CD4-positive, alpha-beta T cell treated with Interferon alpha-2 for 1 hour (primary cell): ENCODE measurements around the gene GPR155.
"Not testable (repeated sequence)": the region's sequence is repeated elsewhere in the genome, so short reads cannot be mapped to it uniquely, and the experiment has no call there.

Experiments
- DNase-seq, 2 donors: peaks; one replicate each; pipeline ENCODE4 v3.0.0-alpha.2; 2020 to 2022

Gene GPR155

DNA sequence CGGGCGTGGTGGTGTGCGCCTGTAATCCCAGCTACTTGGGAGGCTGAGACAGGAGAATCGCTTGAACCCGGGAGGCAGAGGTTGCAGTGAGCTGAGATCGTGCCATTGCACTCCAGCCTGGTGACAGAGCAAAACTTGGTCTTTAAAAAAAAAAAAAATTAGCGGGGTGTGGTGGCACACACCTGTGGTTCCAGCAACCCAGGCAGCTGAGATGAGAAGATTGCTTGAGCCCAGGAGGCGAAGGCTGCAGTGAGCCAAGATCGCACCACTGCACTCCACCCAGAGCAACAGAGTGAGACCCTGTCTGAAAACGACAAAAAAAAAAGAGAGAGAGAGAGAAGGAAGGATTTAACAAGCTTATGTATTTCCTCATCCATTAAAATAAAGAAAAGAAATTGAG, 2.7 kb upstream of the GPR155 start:
- DNase-seq, result peak; percentile 45 to 69

DNA sequence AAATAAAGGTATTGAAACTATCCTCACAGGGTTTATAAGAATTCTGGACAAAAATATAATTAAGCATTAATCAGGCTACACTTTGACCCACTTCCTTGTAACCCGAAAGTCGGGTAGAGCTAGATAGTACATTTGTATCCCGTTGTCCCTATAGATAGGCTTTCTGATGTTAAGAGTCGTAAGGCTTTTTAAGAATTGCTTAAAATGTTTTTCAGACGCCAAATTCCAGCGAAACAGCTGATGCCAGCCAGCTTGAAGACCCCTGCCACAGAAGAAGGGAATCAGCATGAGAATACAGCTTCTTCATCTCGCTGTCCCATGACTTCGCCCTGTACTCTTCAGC, 962 bp upstream of the GPR155 start:
- DNase-seq, result no peak

DNA sequence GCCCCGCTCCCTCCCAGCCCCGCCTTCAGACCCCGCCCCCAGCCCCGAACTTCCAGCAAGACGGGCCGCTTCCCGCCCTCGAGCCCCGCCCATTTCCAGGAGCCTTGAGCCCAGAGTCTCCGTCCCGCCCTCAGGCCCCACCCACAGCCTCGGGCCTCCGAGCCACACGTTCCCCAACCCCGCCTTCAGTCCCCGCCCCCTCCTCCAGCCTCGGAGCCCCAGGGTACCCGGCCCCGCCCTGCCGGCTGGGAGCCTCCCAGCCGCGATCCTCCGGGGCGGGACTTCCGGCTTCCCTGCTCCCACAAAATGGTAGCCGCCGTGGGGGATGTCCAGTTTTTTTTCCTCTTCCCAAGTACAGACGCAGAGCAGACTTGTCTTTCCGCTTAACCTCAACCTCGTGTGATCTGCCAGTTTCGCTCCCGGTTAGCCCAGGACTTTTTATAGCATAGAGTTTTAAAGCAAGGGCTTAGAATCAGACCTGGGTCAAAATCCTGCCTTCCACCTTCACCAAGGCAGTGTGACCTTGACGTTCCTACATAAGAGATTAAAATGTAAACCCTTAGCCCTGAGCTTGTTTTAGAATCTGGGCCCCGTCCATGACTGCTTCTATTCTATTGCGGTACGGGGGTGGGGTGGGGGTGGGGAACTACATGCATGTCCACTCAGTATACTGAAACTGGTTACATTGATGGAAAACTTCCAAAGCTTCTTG, 435 bp upstream of the GPR155 start:
- DNase-seq, result peak; percentile 99

DNA sequence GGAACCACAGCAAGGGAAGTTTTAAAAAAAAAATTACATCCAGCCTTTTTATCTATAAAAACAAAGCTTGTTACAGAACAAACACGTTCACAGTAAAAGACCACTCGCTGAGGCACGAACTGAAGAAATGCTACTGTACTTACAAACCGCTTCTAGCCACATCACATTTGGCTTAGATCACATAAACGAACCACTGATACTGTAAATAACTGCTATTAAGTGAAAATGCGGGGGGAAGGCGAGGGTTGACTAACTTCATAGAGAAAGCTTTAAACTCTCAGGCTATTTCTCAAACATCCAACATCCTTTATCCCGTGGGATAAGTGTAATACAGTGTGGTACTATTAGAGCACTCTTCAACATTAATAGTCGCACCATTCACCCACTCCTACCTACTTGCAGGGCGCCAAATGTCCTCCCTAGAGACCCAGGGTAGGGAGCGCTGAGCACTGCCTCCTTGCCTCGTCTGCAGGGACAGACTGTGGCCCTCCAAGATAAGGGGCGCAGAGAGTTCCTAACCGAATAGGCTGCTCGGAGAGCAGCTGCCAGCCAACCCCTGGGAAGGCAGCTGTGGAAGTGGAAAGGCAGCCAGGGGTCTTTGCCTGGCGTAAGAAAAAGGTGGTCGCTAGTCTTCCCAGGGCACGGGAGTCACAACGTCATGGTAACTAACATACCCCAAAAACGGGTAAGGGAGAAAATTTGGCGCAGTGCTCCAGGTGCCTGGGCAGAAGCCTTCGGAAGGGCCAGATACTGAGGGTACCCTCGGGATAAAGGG, 854 bp downstream of the GPR155 start:
- peak in 1 of 2 donors; percentile 41 for DNase-seq

DNA sequence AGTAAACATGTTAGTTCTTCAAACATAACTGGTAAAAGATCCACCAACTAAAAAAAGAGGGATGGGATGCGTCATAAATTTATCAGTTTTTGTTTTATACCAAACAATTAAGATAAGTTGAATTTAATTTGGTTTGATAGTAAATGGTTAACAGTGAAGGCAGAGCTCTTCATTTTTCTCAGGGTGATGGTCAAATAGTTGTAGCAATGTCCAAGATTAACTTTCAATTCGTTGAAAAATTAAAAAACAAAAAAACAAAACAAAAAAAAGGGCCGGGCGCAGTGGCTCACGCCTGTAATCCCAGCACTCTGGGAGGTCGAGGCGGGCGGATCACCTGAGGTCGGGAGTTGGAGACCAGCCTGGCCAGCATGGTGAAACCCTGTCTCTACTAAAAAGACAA, 1.8 kb downstream of the GPR155 start:
- not testable (repeated sequence) for DNase-seq

DNA sequence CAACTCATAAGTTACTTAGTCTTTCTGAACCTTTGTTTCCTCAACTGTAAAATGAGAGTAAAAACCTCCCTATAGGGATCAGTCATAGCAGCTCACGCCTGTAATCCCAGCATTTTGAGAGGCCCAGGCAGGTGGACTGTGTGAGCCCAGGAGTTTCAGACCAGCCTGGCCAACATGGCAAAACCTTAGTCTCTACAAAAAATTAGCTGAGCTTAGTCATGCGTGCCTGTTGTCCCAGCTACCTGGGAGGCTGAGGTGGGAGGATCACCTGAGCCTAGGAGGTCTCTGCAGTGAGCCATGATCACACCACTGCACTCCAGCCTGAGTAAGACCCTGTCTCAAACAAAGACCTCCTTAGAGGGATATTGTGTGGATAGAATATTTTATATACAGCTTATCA, 2.3 kb downstream of the GPR155 start:
- DNase-seq, result no peak

DNA sequence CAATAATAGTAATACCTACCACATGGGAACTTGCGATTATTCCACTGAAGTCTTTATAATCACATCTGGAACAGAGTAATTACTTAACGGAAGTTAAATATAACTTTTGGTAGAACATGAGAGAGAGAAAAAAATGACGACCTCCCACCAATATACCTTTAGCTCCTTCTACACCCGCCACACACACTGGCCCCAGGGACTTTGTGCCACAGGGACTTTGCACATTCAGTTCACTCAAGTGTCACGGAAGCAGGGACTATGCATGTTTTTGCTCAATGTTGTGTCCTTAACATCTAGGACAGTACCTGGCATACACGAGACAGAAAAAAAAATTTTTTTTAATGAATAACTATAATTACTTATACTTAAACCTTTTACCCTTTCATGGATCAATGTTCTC, 4.0 kb downstream of the GPR155 start:
- no peak for DNase-seq

DNA sequence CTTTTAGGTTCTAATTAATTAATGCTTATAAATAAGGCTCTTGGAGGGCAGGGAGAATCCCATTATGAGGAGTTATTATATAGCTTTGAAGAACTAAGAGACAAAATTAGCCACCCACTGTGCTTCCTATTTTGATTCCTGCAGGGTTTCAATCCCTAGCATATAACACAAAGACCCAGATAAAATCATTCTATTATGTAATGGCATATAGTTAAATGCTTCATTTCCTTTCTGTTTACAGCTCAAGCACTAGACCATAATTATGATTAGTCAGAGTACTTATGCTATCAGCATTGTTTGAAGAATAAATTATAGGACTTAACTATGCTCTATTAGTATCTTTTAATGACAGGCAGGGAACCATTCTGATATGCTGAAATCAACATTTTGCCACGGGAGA, 9.1 kb downstream of the GPR155 start:
- DNase-seq, result no peak

DNA sequence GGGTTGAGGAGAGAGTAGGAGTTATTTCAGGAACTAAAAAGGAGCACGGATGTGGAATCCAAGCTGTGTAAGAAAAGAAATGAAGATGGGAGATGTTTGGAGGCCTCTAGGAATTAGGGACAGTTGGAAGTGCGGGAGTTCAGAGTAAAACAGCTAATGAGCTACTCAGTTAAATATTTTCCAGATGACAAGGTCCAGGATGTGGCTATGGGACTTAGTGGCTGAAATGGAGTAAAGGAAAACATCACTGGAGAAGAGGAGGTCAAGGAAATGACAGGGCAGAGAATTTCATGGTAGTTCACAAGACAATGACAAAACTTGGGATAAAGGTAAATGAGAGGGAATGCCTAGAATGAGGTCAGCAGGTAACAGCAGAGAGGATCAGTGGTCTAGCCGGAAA, 13.0 kb downstream of the GPR155 start:
- no peak for DNase-seq

DNA sequence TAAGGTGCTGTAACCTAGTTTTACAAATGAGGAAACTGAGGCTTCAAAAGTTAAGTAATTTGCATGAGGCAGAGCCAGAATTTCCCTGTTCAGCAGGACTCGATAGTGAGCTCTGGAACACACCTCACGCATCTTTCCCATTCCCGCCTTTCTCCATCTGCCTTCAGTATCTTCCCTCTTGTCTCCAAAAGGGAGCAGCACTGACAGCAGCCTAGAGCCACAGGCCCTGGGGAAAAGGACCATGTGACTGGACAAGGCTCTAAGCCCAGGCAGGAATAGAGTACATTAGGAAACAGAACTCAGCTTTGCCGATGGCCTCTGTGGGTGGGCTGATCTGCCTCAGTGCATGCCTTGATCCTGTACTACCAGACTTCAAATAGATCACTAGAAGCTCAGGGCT, 21.5 kb downstream of the GPR155 start:
- no peak for DNase-seq

DNA sequence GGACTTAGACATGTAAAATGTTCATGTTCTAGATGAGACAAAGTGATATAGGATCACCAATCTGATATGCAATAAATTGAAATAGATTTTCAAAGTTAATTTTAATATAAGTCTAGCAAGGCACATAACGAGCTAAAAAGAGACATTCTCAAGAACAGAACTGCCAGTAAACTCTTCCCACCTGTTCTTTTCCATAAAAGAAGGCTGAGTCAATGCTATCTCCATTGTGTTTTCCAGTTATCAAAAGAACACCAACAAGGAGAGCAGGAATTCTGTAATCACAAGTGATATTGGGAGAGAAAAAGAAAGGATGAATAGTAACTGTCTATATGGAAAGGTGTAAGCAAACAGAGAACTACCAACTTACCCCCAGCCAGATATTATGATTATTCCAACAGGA, 25.6 kb downstream of the GPR155 start:
- DNase-seq, result no peak

DNA sequence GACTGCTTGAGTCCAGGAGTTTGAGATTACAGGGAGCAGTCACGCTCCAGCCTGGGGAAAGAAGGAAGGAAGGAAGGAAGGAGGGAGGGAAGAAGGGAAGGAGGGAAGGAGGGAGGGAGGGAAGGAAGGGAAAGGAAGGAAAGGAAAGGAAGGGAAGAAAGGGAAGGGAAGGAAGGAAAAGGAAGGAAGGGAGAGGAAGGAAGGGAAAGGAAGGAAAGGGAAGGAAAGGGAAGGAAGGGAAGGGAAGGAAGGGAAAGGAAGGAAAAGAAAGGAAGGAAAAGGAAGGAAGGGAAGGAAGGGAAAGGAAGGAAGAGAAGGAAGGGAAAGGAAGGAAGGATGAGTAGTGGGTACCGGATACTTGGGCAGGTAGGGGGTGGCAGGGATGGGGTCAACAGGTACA, 32.3 kb downstream of the GPR155 start:
- DNase-seq, result no peak

DNA sequence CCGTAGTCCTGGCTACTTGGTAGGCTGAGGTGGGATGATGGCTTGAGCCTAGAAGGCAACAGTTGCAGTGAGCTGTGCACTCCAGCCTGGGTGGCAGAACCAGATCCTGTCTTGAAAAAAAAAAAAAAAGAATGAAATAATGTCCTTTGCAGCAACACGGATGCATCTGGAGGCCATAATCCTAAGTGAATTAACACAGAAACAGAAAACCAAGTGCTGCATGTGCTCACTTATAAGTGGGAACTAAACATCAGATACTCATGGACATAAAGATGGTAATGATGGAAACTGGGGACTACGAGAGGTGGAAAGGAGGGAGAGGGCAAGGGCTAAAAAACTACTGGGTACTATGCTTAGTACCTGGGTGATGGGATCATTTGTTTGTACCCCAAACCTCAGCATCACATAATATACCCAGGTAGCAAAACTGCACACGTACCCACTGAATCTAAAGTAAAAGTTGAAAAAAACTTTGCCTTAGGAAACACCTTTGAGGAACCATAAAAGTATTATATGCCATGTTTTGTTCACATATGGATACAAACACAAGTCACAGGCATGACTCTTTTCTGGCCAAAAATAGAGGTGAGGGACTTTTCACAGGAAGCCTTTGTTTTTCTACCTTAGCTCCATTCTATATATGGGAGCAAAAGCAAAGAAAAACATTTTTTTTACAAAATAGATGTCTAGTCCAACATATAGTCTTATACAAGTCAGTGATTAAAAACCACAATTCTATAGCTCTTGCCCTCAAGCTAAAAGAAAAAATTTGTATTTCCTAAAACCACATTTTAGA, 36.6 kb downstream of the GPR155 start:
- peak in 1 of 2 donors; percentile 8 for DNase-seq

DNA sequence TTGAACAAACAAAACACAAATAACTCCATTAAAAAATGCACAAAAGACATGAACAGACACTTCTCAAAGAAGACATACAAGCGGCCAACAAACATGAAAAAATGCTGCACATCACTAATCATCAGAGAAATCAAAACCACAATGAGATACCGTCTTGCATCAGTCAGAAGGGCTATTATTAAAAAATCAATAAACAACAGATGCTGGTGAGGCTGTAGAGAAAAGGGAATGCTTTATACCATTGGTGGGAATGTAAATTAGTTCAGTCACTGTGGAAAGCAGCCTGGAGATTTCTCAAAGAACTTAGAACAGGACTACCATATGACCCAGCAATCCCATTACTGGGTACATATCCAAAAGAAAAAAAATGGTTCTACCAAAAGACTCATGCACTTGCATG, 37.8 kb downstream of the GPR155 start:
- DNase-seq, result no peak

DNA sequence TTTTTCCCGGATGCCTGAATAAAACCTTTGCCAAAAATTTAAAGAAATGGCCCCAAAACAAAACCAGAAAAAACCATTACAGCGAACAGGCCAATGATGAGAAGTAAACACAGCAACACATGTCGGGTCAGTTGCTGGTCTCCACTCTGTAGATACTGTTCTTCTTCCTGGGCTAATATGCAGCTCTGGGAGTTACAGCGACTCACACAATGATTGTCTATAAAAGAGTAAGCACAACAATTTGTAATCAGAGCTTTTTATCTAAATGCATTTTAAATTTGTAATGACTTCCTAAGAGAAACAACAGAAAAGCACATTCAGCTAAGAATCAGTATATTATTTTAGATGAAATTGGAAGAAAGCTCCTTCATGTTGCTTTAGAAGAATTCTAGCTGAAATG, 40.3 kb downstream of the GPR155 start:
- DNase-seq, result no peak

DNA sequence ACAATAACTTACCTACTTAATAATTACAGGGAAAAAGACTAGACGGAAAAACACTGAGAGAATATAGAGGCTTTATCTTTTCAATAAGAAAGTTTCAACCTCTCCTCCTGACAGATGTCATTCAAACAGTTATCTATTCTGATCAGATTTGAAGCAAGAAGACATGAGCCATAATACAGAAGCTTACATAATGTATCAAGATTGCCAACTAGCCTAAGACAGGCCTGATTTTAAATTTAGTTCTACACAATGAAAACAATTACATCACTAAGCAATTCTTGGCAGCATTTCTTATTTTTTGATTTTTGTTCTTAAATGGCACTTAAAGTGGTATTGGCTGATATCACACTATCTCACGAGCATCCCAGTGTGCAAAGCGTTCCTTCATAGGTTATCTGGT, 41.6 kb downstream of the GPR155 start:
- no peak for DNase-seq

DNA sequence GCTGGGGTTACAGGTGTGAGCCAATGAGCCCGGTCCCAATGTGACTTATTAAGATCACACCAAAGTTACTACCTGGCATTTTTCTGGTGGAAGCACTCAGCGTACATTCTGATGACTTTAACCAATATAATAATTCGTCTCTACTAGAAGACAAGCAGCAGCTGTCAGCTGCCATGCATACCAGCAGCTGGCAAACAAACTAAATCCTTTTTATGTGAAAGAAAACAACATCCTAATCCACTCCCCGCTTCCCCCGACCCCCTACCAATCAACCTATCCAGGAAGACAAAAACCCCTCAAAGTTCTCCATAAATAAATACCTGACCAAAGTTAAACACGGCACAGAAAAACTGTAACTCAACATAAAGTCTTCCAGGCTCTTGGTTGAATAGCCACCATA, 42.1 kb downstream of the GPR155 start:
- no peak for DNase-seq

DNA sequence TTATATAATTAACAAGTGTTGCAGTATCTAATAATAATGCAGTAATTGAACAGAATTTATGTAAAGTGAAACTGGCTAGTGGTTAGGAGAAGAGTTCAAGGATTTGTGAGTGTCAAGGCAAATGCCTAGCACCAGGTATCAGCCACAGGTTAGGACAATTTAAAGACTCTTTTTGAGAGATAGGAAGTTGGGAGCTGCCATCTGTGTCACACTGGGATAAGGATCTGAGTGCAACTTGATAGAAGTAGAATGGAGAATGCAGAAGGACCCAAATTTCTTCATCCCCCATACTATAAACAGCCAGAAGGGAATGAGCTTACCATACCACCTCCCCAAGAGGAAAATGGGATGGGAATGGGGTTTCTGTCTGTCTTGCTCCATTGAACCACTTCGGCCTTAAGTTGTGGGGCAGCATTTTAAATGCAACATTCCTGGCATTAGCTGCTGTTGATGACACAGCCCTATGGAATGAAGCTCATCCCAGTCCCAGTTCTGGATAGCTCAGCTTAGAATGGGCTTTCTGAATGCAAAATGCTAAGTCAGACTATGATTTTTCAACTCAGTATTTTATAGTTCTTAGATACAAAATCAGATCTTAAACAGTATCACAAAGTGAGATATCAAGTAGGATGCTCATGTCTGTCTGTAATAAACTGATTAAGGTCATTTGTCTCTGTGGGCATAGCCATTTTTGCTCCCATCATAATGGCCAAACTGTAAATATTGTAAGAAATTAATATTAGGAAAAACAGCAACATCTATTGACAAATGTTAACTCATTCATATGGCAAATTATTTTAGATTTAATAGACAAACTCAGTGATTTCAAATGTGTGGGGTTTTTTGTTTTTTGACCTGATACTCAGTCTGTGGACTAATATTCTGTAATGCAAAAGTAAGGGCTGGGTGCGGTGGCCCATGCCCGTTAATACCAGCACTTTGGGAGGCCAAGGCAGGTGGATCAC, 44.0 kb downstream of the GPR155 start:
- no peak for DNase-seq

DNA sequence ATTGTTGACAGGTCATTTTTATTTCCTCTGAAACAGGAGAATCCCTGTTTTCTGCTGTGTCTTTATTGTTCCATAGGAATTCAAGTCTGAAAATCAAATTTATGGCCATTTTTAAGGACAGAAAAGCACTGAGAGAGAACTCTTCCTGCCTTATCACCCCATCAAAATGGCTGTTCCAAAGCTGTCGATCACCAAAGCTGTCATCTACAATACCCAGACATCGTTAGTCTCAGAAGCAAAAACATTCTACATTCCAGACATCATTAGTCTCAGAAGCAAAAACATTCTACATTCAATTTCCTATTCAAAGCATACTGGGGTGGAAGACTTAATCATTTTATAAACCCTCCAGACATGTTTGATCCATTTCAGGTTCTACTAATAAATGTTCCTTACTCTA, 46.9 kb downstream of the GPR155 start:
- DNase-seq, result no peak

DNA sequence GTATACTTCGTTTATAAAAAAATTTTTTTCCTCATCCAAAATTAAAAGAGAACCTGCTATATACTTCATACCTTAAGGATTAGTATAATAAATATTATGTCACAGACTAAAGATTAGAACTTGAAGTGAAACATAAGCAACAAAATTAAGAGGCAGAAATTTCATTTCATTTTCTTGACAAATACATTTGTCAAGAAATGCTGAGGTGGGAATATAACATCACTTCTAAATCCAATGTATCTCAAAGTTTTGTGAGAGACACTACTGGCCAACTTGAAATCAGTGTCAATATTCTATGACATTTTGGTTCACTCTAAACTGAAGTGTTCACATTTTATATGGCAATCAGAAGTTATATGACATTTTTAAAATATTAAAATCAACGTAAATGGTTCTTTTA, 47.5 kb downstream of the GPR155 start:
- DNase-seq, result no peak

DNA sequence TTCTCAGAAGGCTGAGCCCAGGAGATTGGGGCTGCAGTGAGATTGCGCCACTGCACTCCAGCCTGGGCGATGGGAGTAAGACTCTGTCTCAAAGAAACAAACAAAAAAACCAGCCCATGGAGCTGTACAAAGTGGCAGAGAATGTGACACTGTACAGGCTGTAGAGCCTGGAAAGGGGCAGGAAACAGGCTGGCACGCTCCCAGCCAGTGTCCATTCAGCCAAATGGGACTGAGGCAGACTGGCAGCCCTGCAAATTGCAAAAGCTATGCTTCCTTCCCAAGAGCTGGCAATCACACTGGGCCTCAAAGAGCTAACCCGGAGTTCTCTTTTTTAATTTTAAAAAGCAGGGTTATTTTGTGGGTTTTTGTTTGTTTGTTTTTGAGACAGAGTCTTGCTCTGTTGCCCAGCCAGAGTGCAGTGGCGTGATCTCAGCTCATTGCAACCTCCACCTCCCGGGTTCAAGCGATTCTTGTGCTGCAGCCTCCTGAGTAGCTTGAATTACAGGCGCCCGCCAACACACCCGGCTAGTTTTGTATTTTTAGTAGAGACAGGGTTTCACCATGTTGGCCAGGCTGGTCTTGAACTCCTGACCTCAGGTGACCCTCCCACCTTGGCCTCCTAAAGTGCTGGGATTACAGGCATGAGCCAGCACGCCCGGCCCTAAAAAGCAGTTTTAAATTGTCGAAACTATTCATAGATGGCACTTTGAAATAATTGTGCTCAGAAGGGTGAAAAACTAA, 48.5 kb downstream of the GPR155 start:
- DNase-seq, result no peak

DNA sequence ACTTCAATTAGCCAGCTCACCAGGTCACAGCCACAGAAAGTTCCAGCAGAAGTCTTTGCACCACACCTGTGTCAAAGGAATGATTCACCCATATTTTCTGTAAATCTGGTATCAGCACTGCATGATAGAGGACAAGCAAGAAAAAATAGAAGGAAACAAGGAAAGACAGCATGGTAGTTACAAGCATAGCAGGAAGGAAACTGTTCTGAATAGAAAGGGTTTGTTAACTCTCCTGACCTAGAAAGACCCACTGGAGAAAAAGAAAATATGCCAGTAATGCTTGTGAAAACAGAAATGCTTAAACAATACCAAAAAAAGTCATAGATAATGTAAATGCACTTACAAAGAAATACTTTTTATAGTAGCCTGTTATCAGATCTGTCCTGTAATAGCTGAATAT, 50.5 kb downstream of the GPR155 start:
- no peak for DNase-seq
